ENCODE data around the gene NTRK1. TPM values are rescaled to one million over a fixed set of nuclear protein-coding genes. Genes with fewer than 3 reads are reported as not detected.

Gene NTRK1
- polyA plus RNA-seq, 1 experiment = not detected

DNA sequence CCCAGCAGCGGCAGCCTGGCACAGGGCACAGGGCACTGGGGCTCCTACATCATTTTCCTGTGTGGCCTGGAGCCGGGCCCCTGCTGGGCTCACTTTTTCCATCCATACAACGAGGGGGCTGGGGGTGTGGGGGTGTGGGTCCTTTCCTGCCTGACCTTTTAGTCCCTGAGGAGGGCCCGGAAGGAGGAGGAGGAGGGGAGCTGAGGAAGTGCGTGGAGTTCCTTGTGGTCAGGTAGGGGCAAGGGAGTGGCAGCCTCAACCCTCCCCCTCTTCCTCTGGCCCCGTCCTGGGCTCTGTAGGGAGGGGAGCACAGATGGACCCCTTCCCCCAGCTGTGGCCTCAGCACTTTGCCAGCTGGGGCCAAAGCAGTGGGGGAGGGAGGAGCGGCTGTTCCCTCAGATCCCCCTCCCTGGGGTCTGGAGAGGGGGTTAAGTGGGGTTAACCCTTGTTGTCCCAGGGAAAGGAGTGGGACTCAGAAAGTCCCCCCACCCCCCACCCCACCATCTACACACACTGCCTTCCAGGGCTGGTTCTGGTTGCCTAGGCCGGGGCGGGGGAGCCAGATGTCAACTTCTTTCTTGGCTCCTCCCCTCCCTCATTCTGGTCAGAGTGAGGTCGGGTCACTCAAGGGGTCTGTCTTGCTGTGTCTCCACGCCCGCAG is 5.7 kb downstream of the NTRK1 start:
- TF ChIP-seq, protein P1, sequence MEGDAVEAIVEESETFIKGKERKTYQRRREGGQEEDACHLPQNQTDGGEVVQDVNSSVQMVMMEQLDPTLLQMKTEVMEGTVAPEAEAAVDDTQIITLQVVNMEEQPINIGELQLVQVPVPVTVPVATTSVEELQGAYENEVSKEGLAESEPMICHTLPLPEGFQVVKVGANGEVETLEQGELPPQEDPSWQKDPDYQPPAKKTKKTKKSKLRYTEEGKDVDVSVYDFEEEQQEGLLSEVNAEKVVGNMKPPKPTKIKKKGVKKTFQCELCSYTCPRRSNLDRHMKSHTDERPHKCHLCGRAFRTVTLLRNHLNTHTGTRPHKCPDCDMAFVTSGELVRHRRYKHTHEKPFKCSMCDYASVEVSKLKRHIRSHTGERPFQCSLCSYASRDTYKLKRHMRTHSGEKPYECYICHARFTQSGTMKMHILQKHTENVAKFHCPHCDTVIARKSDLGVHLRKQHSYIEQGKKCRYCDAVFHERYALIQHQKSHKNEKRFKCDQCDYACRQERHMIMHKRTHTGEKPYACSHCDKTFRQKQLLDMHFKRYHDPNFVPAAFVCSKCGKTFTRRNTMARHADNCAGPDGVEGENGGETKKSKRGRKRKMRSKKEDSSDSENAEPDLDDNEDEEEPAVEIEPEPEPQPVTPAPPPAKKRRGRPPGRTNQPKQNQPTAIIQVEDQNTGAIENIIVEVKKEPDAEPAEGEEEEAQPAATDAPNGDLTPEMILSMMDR (IDR thresholded peaks at IDR 0.05; ENCODE audit: low read depth, low read length) = no peak
- no peak overlapping the region for H3K4me3 ChIP-seq (ENCODE audit: low read depth, low read length)
- H3K27me3 ChIP-seq (ENCODE audit: control insufficient read depth, insufficient read depth, low read length) = peaks cover 46% of the 10 kb centered on the region
- no peaks in the 10 kb centered on the region; the same call in 1 of the 2 replicates for H3K9me3 ChIP-seq (ENCODE audit: control insufficient read depth, insufficient read depth, low read length)
- ChIA-PET POLR2A (no interaction called here), CTCF (no interaction called here)
- no peak overlapping the region for H3K27ac ChIP-seq (ENCODE audit: low read depth, low read length)
- no peak for DNase-seq (ENCODE audit: low read depth, low spot score)

DNA sequence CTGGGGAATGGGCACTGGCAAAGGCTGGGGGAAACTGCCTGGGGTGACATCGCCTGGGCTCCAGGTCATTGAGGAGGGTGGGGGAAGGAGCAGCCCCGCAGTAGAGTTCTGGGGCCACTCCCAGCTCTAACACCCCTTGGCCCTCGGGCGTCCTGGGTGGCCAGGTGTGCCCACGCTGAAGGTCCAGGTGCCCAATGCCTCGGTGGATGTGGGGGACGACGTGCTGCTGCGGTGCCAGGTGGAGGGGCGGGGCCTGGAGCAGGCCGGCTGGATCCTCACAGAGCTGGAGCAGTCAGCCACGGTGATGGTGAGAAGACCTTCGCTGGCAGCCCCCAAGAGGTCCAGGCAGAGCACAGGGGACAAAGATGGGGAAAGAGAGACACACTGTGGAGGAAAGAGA is 7.7 kb downstream of the NTRK1 start:
- CTCF ChIA-PET = no interaction called here
- no peak for DNase-seq (ENCODE audit: low read depth, low spot score)
- POLR2A ChIA-PET = no interaction called here

DNA sequence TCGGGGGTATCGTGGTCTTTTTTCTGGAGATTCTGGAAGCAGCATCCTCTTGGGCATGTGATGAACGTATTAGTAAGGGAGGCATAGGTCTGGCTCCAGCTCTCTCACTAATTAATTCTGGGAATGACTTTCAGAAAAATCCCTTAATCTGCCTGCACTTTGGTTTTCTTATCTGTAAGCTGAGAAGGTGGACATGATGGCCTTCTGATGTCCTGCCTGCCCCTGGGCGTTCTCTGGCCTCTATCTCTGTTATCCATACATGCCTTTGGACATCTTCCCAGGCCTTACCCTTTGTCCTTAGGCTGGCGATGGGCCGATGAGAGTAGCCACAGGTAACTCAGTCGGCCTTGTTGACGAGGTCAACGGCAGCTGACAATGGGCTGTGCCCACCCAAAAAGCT is 8.8 kb downstream of the NTRK1 start:
- ChIA-PET CTCF (interaction anchor here (1.3 to 1.8 kb wide), 3 partner anchors 20 to 23 kb away, joined by 4 to 6 read pairs (median 6); no protein-coding TSS in a partner anchor), POLR2A (no interaction called here)
- Histone ChIP-seq H3K27me3 (ENCODE audit: control insufficient read depth, insufficient read depth, low read length) (peaks cover 25% of the 10 kb centered on the region), H3K4me3 (ENCODE audit: low read depth, low read length) (no peak overlapping the region), H3K9me3 (ENCODE audit: control insufficient read depth, insufficient read depth, low read length) (no peaks in the 10 kb centered on the region; the same call in 1 of the 2 replicates), H3K27ac (ENCODE audit: low read depth, low read length) (no peak overlapping the region)
- no peak for DNase-seq (ENCODE audit: low read depth, low spot score)
- TF ChIP-seq, protein P1 (IDR thresholded peaks at IDR 0.05; ENCODE audit: low read depth, low read length) = no peak

More for the DNA sequence above, 7.7 kb downstream of the NTRK1 start:
- H3K4me3 ChIP-seq (ENCODE audit: low read depth, low read length) = no peak overlapping the region
- no peaks in the 10 kb centered on the region; the same call in 1 of the 2 replicates for H3K9me3 ChIP-seq (ENCODE audit: control insufficient read depth, insufficient read depth, low read length)
- TF ChIP-seq, protein P1 (IDR thresholded peaks at IDR 0.05; ENCODE audit: low read depth, low read length) = no peak
- no peak overlapping the region for H3K27ac ChIP-seq (ENCODE audit: low read depth, low read length)
- peaks cover 28% of the 10 kb centered on the region for H3K27me3 ChIP-seq (ENCODE audit: control insufficient read depth, insufficient read depth, low read length)

DNA sequence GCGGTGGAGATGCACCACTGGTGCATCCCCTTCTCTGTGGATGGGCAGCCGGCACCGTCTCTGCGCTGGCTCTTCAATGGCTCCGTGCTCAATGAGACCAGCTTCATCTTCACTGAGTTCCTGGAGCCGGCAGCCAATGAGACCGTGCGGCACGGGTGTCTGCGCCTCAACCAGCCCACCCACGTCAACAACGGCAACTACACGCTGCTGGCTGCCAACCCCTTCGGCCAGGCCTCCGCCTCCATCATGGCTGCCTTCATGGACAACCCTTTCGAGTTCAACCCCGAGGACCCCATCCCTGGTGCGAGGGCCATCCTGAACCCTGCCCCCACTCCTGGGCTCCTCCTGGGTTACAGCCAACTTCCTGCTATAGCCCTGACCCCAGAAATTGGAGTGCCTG is 13.0 kb downstream of the NTRK1 start:
- POLR2A ChIA-PET = no interaction called here
- Histone ChIP-seq H3K4me3 (ENCODE audit: low read depth, low read length) (no peak overlapping the region), H3K9me3 (ENCODE audit: control insufficient read depth, insufficient read depth, low read length) (no peaks in the 10 kb centered on the region; the same call in 1 of the 2 replicates), H3K27ac (ENCODE audit: low read depth, low read length) (no peak overlapping the region), H3K27me3 (ENCODE audit: control insufficient read depth, insufficient read depth, low read length) (peaks cover 37% of the 10 kb centered on the region)
- DNase-seq (ENCODE audit: low read depth, low spot score) = no peak
- TF ChIP-seq, protein P1 (IDR thresholded peaks at IDR 0.05; ENCODE audit: low read depth, low read length) = no peak
- CTCF ChIA-PET = interaction anchor here (1.7 kb wide), 2 partner anchors 14 to 17 kb away, joined by 5 read pairs; partner anchors contain the start of gene NTRK1

DNA sequence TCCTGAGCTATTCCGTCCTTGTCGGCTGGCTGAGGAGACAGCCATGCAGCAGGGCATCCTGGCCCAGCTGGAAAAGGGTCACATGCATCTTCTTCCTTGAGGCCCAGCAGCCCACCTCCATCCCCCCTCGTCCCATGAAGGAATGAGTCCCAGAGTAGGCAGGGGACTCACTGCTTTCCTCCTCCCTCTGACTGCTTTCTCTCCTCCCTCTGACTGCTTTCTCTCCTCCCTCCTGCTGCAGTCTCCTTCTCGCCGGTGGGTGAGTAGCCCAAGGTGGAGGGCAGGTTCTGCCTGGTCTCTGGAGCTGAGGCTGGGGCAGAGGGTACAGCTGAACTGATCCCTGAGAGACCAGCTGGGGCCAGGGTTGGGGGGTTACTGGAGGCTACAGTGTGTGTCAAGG is 13.5 kb downstream of the NTRK1 start:
- Histone ChIP-seq H3K27me3 (ENCODE audit: control insufficient read depth, insufficient read depth, low read length) (peaks cover 42% of the 10 kb centered on the region), H3K4me3 (ENCODE audit: low read depth, low read length) (no peak overlapping the region), H3K9me3 (ENCODE audit: control insufficient read depth, insufficient read depth, low read length) (no peaks in the 10 kb centered on the region; the same call in 1 of the 2 replicates), H3K27ac (ENCODE audit: low read depth, low read length) (no peak overlapping the region)
- ChIA-PET CTCF (interaction anchor here (4.8 kb wide), 1 partner anchor 17 kb away, joined by 32 read pairs; no protein-coding TSS in a partner anchor), POLR2A (no interaction called here)
- no peak for DNase-seq (ENCODE audit: low read depth, low spot score)
- TF ChIP-seq, protein P1 (IDR thresholded peaks at IDR 0.05; ENCODE audit: low read depth, low read length) = no peak
